GM23338 (cell line): ENCODE measurements around the gene ERN2. TPM values are rescaled to one million over a fixed set of nuclear protein-coding genes. Genes with fewer than 3 reads are reported as not detected.

Experiments
- ATAC-seq: fragments of 200-7000 bp; cut with Tn5 transposase; 3 replicates; pipeline ENCODE4 v1.9.1; 2020
- DNase-seq: peaks from one replicate; pipeline ENCODE4 v3.0.0-alpha.2; 2015; ENCODE audit warnings: low spot score
- H2AFZ ChIP-seq: fragments of 200-600 bp; sonication (generic); 2 replicates; pipeline ENCODE4 v1.8.0; 2016; ENCODE audit warnings: antibody characterized with exemption, mild to moderate bottlenecking, moderate library complexity
- H3F3A ChIP-seq: fragments of 200-600 bp; sonication (generic); replicated peaks from 2 replicates; pipeline ENCODE4 v1.8.0; 2017; ENCODE audit warnings: antibody characterized with exemption, mixed run types, low read depth
- H3K27ac ChIP-seq: fragments of 200-600 bp; sonication (generic); 2 replicates; pipeline ENCODE4 v1.6.1; 2016; ENCODE audit warnings: low read depth
- H3K27me3 ChIP-seq: fragments of 200-600 bp; sonication (generic); 2 replicates; pipeline ENCODE4 v1.8.0; 2016; ENCODE audit warnings: mild to moderate bottlenecking, mixed run types, moderate library complexity; ENCODE audit not compliant: insufficient read depth
- H3K36me3 ChIP-seq: fragments of 200-600 bp; sonication (generic); 2 replicates; pipeline ENCODE4 v1.8.0; 2016; ENCODE audit warnings: mild to moderate bottlenecking; ENCODE audit not compliant: insufficient read depth
- H3K4me1 ChIP-seq: fragments of 200-600 bp; sonication (generic); 2 replicates; pipeline ENCODE4 v1.8.0; 2016; ENCODE audit warnings: mild to moderate bottlenecking, moderate library complexity; ENCODE audit not compliant: insufficient read depth
- H3K4me2 ChIP-seq: fragments of 200-600 bp; sonication (generic); 2 replicates; pipeline ENCODE4 v1.7.1; 2017; ENCODE audit warnings: mixed run types
- H3K4me3 ChIP-seq: fragments of 200-600 bp; sonication (generic); 2 replicates; pipeline ENCODE4 v1.6.1; 2016; ENCODE audit warnings: mixed run types
- H3K79me2 ChIP-seq: fragments of 200-600 bp; sonication (generic); replicated peaks from 2 replicates; pipeline ENCODE4 v1.8.0; 2017; ENCODE audit warnings: mild to moderate bottlenecking; ENCODE audit not compliant: insufficient read depth
- H3K9me2 ChIP-seq: fragments of 200-600 bp; sonication (generic); 2 replicates; pipeline ENCODE4 v1.8.0; 2017; ENCODE audit not compliant: insufficient read depth
- H4K20me1 ChIP-seq: fragments of 200-600 bp; sonication (generic); replicated peaks from 2 replicates; pipeline ENCODE4 v1.8.0; 2017; ENCODE audit warnings: mild to moderate bottlenecking; ENCODE audit not compliant: insufficient read depth
- H3K27ac Mint-ChIP-seq: 2 replicates; pipeline ENCODE4 v1.8.0; 2020; ENCODE audit warnings: inconsistent platforms, mild to moderate bottlenecking, moderate library complexity, mixed read lengths
- H3K27me3 Mint-ChIP-seq: 3 replicates; pipeline ENCODE4 v1.8.0; 2022; ENCODE audit warnings: low read depth, mild to moderate bottlenecking, moderate library complexity, mixed read lengths, inconsistent platforms; ENCODE audit not compliant: insufficient read depth, poor library complexity
- H3K36me3 Mint-ChIP-seq: 3 replicates; pipeline ENCODE4 v1.8.0; 2021; ENCODE audit warnings: low read depth, mild to moderate bottlenecking, inconsistent platforms, moderate library complexity, mixed read lengths
- H3K4me1 Mint-ChIP-seq: 3 replicates; pipeline ENCODE4 v1.8.0; 2020; ENCODE audit warnings: mild to moderate bottlenecking, inconsistent platforms, mixed read lengths
- H3K4me3 Mint-ChIP-seq: 3 replicates; pipeline ENCODE4 v1.8.0; 2021; ENCODE audit warnings: moderate library complexity, mild to moderate bottlenecking, inconsistent platforms, mixed read lengths
- H3K9me3 Mint-ChIP-seq: 3 replicates; pipeline ENCODE4 v1.8.0; 2020; ENCODE audit warnings: moderate library complexity, mild to moderate bottlenecking, inconsistent platforms, mixed read lengths
- CREB1 ChIP-seq: fragments of 250-450 bp; sonication (Bioruptor Pico); IDR thresholded peaks from 2 replicates; pipeline ENCODE4 v1.5.0; 2020; ENCODE audit warnings: low read depth, mild to moderate bottlenecking, moderate library complexity
- CTCF ChIP-seq, 2 experiments: fragments of 200-600 bp in 1 of 2; sonication (generic) in 1 of 2; conservative IDR thresholded peaks; 2 replicates each; pipeline versions ENCODE4 v1.5.1 to v1.6.1; 2016 to 2017; ENCODE audit warnings: antibody characterized with exemption in 2 of 2, low read depth in 2 of 2, mild to moderate bottlenecking in 2 of 2, moderate library complexity in 1 of 2
- ETS1 ChIP-seq: IDR thresholded peaks from 2 replicates; pipeline ENCODE4 v1.6.1; 2016; ENCODE audit warnings: antibody characterized with exemption
- EZH2 ChIP-seq: fragments of 200-600 bp; sonication (generic); IDR thresholded peaks from one replicate; pipeline ENCODE4 v1.8.0; 2017; ENCODE audit warnings: antibody characterized with exemption, mild to moderate bottlenecking, low read depth; ENCODE audit not compliant: unreplicated experiment
- EZH2phosphoT487 ChIP-seq: fragments of 200-600 bp; sonication (generic); IDR thresholded peaks from one replicate; pipeline ENCODE4 v1.8.1; 2018; ENCODE audit warnings: antibody characterized with exemption; ENCODE audit not compliant: unreplicated experiment
- JUNB ChIP-seq: IDR thresholded peaks from one replicate; pipeline ENCODE4 v1.6.1; 2016; ENCODE audit warnings: antibody characterized with exemption; ENCODE audit not compliant: unreplicated experiment
- NANOG ChIP-seq: IDR thresholded peaks from 2 replicates; pipeline ENCODE4 v1.6.1; 2016; ENCODE audit warnings: antibody characterized with exemption, borderline replicate concordance
- POLR2AphosphoS5 ChIP-seq: IDR thresholded peaks from 2 replicates; pipeline ENCODE4 v1.6.1; 2016; ENCODE audit warnings: antibody characterized with exemption, low read depth
- STAT1 ChIP-seq: IDR thresholded peaks from one replicate; pipeline ENCODE4 v1.6.1; 2016; ENCODE audit warnings: antibody characterized with exemption; ENCODE audit not compliant: unreplicated experiment
- ZNF114 ChIP-seq: fragments of 250-450 bp; sonication (Bioruptor Pico); IDR thresholded peaks from 2 replicates; pipeline ENCODE4 v1.5.0; 2020; ENCODE audit warnings: mild to moderate bottlenecking, moderate library complexity
- ZNF331 ChIP-seq: fragments of 250-450 bp; sonication (Bioruptor Pico); IDR thresholded peaks from 2 replicates; pipeline ENCODE4 v1.5.0; 2020; ENCODE audit warnings: low read depth, mild to moderate bottlenecking, moderate library complexity
- long read RNA-seq: library from polyadenylated mRNA; unstranded; transcript quantifications from one replicate; pipeline ENCODE4 v2.0.0, GENCODE V29; 2020; ENCODE audit not compliant: unreplicated experiment
- polyA plus RNA-seq: library from polyadenylated mRNA; unstranded; fragments of >200 nt; fragmentation: Nextera tagmentation; extraction: Ambion mirVana; gene quantifications from 2 replicates; pipeline ENCODE4 v1.2.1, GENCODE V29; 2016
- total RNA-seq: library from RNA; depleted of rRNA; stranded (reverse); fragments of >200 nt; shearing (Covaris generic); gene quantifications from 2 replicates; pipeline ENCODE4 v1.2.3, GENCODE V29; 2014; rRNA removed
- TF ChIP-seq, protein P1 (sequence below): fragments of 250-450 bp; sonication (Bioruptor Pico); IDR thresholded peaks from 2 replicates; pipeline ENCODE4 v1.5.0; 2020; ENCODE audit warnings: mild to moderate bottlenecking, moderate library complexity
- TF ChIP-seq, protein P2 (sequence below): IDR thresholded peaks from one replicate; pipeline ENCODE4 v1.6.1; 2018; ENCODE audit warnings: antibody characterized with exemption; ENCODE audit not compliant: unreplicated experiment

ERN2 gene
- total RNA-seq = 0.97 and 1.1 TPM in 2 replicates
- 0.73 and 0.97 TPM in 2 replicates for polyA plus RNA-seq
- long read RNA-seq = 0 reads

GRCh38 chr16:23712976-23713375 is at the start of gene ERN2:
Gene ERN2, minus strand, starts transcription at chr16:23713222. Its CDS starts 35 bp downstream, at chr16:23713187.
- peak within 1 kb of the TSS; percentile 74 for H3K4me3 Mint-ChIP-seq
- Histone ChIP-seq H3K4me3 (peak within 1 kb of the TSS; percentile 75), H3K4me1 (0 out of 2 replicates have a peak, but pooled peaks cover 5% of the 10 kb centered on the region), H3F3A (no peaks in the 10 kb centered on the region), H3K4me2 (peak within 1 kb of the TSS; percentile 92), H4K20me1 (no peaks in the 10 kb centered on the region), H3K36me3 (no peaks in the 10 kb centered on the region), H3K79me2 (no peaks in the 10 kb centered on the region), H3K9me2 (no peaks in the 10 kb centered on the region; the same call in 1 of the 2 replicates), H3K27me3 (peaks cover 37% of the 10 kb centered on the region), H2AFZ (peak within 1 kb of the TSS; percentile 100), H3K27ac (no peak within 1 kb of the TSS)
- peaks cover 17% of the 10 kb centered on the region; the same call in 2 of the 3 replicates for H3K36me3 Mint-ChIP-seq
- H3K27ac Mint-ChIP-seq = no peak within 1 kb of the TSS
- TF ChIP-seq CREB1 (CRISPR knock-in tag) = no peak
- TF ChIP-seq POLR2AphosphoS5 = no peak
- no peak for TF ChIP-seq EZH2phosphoT487
- no peak for TF ChIP-seq STAT1
- no peak for TF ChIP-seq ZNF331 (CRISPR knock-in tag)
- TF ChIP-seq CTCF (conservative IDR thresholded peaks at IDR 0.05; ENCODE audit: low read depth in 2 of 2) = no peak
- no peak for TF ChIP-seq EZH2
- TF ChIP-seq JUNB = no peak
- TF ChIP-seq NANOG = no peak
- no peak for TF ChIP-seq ETS1
- TF ChIP-seq, protein P1, sequence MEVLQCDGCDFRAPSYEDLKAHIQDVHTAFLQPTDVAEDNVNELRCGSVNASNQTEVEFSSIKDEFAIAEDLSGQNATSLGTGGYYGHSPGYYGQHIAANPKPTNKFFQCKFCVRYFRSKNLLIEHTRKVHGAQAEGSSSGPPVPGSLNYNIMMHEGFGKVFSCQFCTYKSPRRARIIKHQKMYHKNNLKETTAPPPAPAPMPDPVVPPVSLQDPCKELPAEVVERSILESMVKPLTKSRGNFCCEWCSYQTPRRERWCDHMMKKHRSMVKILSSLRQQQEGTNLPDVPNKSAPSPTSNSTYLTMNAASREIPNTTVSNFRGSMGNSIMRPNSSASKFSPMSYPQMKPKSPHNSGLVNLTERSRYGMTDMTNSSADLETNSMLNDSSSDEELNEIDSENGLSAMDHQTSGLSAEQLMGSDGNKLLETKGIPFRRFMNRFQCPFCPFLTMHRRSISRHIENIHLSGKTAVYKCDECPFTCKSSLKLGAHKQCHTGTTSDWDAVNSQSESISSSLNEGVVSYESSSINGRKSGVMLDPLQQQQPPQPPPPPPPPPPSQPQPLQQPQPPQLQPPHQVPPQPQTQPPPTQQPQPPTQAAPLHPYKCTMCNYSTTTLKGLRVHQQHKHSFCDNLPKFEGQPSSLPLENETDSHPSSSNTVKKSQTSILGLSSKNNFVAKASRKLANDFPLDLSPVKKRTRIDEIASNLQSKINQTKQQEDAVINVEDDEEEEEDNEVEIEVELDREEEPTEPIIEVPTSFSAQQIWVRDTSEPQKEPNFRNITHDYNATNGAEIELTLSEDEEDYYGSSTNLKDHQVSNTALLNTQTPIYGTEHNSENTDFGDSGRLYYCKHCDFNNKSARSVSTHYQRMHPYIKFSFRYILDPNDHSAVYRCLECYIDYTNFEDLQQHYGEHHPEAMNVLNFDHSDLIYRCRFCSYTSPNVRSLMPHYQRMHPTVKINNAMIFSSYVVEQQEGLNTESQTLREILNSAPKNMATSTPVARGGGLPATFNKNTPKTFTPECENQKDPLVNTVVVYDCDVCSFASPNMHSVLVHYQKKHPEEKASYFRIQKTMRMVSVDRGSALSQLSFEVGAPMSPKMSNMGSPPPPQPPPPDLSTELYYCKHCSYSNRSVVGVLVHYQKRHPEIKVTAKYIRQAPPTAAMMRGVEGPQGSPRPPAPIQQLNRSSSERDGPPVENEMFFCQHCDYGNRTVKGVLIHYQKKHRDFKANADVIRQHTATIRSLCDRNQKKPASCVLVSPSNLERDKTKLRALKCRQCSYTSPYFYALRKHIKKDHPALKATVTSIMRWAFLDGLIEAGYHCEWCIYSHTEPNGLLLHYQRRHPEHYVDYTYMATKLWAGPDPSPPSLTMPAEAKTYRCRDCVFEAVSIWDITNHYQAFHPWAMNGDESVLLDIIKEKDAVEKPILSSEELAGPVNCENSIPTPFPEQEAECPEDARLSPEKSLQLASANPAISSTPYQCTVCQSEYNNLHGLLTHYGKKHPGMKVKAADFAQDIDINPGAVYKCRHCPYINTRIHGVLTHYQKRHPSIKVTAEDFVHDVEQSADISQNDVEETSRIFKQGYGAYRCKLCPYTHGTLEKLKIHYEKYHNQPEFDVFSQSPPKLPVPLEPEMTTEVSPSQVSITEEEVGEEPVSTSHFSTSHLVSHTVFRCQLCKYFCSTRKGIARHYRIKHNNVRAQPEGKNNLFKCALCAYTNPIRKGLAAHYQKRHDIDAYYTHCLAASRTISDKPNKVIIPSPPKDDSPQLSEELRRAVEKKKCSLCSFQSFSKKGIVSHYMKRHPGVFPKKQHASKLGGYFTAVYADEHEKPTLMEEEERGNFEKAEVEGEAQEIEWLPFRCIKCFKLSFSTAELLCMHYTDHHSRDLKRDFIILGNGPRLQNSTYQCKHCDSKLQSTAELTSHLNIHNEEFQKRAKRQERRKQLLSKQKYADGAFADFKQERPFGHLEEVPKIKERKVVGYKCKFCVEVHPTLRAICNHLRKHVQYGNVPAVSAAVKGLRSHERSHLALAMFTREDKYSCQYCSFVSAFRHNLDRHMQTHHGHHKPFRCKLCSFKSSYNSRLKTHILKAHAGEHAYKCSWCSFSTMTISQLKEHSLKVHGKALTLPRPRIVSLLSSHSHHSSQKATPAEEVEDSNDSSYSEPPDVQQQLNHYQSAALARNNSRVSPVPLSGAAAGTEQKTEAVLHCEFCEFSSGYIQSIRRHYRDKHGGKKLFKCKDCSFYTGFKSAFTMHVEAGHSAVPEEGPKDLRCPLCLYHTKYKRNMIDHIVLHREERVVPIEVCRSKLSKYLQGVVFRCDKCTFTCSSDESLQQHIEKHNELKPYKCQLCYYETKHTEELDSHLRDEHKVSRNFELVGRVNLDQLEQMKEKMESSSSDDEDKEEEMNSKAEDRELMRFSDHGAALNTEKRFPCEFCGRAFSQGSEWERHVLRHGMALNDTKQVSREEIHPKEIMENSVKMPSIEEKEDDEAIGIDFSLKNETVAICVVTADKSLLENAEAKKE (CRISPR knock-in tag) = no peak
- TF ChIP-seq ZNF114 (CRISPR knock-in tag) = no peak
- TF ChIP-seq, protein P2, sequence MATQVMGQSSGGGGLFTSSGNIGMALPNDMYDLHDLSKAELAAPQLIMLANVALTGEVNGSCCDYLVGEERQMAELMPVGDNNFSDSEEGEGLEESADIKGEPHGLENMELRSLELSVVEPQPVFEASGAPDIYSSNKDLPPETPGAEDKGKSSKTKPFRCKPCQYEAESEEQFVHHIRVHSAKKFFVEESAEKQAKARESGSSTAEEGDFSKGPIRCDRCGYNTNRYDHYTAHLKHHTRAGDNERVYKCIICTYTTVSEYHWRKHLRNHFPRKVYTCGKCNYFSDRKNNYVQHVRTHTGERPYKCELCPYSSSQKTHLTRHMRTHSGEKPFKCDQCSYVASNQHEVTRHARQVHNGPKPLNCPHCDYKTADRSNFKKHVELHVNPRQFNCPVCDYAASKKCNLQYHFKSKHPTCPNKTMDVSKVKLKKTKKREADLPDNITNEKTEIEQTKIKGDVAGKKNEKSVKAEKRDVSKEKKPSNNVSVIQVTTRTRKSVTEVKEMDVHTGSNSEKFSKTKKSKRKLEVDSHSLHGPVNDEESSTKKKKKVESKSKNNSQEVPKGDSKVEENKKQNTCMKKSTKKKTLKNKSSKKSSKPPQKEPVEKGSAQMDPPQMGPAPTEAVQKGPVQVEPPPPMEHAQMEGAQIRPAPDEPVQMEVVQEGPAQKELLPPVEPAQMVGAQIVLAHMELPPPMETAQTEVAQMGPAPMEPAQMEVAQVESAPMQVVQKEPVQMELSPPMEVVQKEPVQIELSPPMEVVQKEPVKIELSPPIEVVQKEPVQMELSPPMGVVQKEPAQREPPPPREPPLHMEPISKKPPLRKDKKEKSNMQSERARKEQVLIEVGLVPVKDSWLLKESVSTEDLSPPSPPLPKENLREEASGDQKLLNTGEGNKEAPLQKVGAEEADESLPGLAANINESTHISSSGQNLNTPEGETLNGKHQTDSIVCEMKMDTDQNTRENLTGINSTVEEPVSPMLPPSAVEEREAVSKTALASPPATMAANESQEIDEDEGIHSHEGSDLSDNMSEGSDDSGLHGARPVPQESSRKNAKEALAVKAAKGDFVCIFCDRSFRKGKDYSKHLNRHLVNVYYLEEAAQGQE = no peak
- H3K9me3 Mint-ChIP-seq = peaks cover 20% of the 10 kb centered on the region
- H3K27me3 Mint-ChIP-seq = peaks cover 21% of the 10 kb centered on the region
- peak; percentile 73 for DNase-seq
- H3K4me1 Mint-ChIP-seq = peaks cover 3% of the 10 kb centered on the region; the same call in 2 of the 3 replicates
- peak; percentile 98 for ATAC-seq
